COR-L47 (cell line): Measurements from ENCODE around the gene SYNE2.
"Not testable (repeated sequence)": the region's sequence is repeated elsewhere in the genome, so short reads cannot be mapped to it uniquely, and the experiment has no call there.

Source experiments
- DNase-seq: peaks from one replicate; lab custom pipeline; 2025; lab: John Stamatoyannopoulos, UW

Gene SYNE2

DNA sequence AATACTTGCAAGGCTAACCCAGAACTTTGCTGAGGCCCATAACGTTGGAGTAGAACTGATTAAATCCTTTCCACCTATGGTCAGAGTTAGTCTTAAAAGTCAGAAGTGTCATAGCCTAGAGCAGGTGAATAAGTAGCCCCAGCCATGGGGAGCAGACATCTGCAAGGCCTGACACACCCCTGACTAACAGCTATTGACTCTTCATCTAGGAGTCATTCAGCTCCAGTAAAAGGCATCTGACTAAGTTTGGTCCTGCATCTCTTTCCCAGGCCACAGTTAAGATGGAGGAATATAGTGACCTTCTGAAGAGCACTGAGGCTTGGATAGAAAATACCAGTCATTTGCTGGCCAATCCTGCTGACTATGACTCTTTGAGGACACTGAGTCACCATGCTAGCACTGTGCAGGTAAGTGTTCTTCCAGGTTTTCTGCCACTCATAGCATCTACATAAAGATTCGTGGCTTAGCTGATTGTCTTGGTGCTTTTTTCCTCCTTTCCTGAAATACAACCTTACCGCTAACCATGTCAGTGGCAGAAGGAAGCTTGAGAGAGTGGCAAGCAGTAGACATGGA is 228.5 kb downstream of the SYNE2 start:
- DNase-seq: no peak

GRCh38 chr14:64082837-64083236 is 230.0 kb downstream of the SYNE2 start:
- no peak for DNase-seq

GRCh38 chr14:64088647-64088964 is 235.8 kb downstream of the SYNE2 start:
- DNase-seq: no peak

- no peak for DNase-seq
Observed at GRCh38 chr14:64089920-64090319, 237.1 kb downstream of the SYNE2 start.

DNA sequence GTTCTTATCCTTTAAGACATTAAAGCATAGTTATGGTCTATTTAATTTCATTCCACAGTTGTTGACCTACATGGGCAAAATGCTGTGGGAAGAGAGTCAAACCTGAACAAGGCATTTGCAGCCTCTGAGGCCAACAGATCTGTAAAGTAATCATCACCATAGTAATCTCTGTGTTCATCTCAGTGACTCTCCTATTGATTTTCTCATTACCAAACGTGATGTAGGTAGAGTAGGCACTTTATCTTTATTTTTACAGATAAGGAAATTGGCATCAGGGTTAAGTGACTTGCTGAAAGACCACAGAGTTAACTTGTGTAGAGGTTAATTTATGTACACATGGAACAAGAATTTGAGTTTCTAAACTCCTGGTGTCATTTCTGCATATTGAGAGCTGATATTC is 238.4 kb downstream of the SYNE2 start:
- no peak for DNase-seq

DNA sequence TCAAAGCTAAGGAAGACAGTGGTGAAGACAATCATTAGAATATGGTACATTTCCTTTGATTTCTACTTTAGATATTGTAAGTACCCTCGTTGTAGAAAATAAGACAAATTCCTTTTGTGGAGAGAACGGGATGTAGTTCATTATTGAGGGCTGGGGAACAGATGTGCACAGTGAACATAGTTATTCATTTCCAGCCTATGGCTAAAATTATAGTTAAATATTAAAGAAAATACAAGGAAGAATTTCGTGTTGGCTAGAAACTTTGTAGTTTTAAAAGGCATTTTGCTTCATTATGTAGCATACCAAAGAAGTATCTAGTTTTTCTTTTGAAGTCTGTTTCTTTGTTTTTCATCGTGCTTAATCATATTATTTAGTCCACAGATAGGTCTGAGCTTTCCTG is 239.5 kb downstream of the SYNE2 start:
- no peak for DNase-seq

DNA sequence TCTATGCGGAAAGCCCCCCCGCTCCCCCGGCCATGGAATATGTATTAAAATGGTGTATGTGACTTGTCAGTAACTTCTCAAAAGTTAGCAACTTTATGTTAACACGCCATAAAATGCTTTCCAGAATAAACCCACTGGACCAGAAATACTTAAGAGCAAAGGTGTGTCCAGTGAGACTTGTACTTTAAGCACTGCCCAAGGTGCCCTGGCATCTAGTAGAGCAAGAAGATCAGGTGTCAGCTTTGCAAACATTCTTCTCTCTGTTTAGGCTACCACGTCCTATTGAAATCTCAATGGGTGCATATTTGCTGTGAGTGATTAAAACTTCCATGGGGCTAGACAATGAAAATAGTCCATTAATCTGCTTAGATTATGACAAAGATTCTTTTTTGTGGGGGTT is 240.1 kb downstream of the SYNE2 start:
- DNase-seq: no peak

DNA sequence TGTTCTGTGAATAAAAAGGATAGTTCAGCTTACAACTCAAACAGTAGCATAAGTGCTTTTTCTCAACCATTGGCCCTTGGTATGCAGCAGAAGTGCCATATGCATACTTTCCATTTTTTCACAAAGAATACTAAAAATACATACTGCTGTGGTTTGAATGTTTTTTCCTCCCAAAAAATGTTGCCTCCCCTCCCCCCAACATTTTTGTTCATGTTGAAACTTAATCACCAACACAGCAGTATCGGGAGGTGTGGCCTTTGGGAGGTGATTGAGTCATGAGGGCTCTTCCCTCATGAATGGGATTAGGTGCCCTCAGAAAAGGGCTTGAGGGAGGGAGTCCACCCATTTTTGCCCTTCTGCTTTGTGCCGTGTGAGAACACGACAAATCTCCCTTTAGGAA is 242.8 kb downstream of the SYNE2 start:
- no peak for DNase-seq

GRCh38 chr14:64098120-64098519 is 245.3 kb downstream of the SYNE2 start:
- no peak for DNase-seq

- no peak for DNase-seq
Observed at GRCh38 chr14:64107438-64107837, 254.6 kb downstream of the SYNE2 start.

GRCh38 chr14:64109819-64110554 is 257.2 kb downstream of the SYNE2 start:
- DNase-seq: no peak

DNA sequence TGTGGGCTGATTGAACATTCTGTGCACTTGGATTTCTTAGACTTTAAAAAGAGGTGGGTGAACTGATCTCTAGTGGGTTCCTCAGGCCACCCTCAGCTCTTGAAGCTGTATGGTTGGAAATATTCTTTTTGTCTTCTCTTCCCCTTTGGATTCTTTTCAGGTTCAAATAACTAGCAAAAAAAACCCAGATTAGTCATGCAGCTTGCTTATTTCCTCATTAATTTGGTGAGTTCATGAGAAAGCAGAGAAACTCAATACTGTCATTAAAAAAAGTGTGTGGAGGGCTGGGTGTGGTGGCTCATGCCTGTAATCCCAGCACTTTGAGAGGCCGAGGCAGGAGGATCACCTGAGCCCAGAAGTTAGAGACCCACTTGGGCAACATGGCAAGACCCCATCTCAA is 258.0 kb downstream of the SYNE2 start:
- no peak for DNase-seq

- DNase-seq: peak; percentile 61
Observed at GRCh38 chr14:64112867-64113678, 260.3 kb downstream of the SYNE2 start.

DNA sequence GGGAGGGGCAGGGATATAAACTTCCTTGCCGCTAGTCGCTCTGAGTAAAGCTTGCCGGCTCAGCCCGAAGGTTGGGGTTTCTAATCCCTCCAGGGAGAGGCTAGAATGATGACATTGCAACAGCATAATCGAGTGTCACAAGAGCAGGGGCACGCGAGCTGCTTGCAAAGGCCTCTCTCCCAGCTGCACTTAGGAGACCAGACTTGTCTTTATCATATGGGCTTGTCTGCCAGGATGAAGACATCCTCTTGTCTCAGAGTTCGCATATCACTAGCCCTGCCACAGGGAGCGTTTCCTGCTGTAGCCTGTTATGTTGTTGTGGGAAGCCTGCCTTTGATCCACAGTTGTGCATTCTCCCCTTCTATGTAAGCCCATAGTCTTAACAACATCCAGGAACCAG is 261.4 kb downstream of the SYNE2 start:
- DNase-seq: no peak

GRCh38 chr14:64114796-64115195 is 262.0 kb downstream of the SYNE2 start:
- DNase-seq: no peak

DNA sequence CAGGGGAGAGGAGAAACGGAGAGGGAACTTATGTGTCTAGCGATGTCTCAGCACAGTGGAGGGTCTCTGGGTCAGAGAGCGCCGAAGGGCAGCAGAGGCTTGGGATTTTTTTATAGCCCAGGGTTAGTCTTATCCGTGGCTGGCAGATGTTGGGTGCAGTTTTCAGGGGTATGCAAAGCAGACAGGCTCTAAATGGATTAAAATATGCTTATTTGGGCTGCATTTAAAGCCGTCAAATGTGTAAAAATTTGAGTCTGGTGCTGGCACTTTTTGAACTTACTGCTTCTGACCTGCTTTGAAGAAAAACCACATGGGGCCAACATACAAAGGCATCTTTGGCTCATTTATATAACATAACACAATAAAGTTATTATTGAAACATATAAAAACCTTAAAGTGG is 262.6 kb downstream of the SYNE2 start:
- no peak for DNase-seq

DNA sequence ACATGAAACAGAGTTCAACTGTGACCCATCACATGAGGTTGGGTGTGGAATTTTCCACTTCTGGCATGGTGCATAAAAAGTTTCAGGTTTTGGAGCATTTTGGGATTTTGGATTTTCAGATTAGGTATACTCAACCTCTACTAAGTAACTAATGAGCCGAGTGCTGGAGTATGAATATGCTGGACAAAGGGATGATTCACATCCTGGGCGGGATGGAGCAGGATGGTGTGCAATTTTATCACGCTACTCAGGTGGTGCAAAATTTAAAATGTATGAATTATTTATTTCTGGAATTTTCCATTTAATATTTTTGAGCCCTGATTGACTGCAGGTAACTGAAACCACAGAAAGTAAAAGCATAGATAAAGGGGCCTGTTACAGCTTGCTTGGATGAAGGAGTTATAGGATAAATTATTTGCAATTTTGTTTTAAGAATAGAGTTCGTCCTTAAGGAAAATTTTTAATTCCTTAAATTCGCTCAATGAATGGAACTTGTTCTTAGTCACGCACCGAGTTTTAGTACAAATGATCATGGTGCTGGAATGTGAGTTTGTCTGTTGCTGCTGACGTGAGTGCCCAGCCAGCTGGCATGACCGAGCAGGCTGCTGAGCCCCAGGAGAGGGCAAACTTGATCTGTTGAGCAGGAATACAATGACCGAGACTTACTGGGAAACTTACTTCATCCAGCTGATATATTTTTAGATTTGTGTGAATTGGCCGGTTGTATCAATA is 265.0 kb downstream of the SYNE2 start:
- no peak for DNase-seq

- not testable (repeated sequence) for DNase-seq
Observed at GRCh38 chr14:64118403-64118742, 265.6 kb downstream of the SYNE2 start.

DNA sequence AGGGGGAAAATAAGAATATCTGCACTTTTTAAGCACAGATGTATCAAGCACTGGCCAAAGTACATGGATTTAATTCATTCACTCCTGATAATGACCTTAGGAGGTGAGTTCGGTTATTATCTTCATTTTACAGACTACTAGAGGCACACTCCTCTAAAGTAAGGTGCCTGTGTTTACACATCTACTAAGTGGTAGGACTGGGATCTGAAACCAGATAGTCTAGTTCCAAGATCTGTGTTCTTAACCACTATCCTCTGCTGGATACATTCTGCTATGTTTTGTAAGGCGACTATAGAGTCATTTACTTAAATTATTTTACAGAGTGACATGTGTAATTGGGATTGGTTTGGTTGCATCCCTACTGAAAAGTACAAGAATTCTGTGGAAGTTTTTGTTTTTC is 266.1 kb downstream of the SYNE2 start:
- DNase-seq: no peak

DNA sequence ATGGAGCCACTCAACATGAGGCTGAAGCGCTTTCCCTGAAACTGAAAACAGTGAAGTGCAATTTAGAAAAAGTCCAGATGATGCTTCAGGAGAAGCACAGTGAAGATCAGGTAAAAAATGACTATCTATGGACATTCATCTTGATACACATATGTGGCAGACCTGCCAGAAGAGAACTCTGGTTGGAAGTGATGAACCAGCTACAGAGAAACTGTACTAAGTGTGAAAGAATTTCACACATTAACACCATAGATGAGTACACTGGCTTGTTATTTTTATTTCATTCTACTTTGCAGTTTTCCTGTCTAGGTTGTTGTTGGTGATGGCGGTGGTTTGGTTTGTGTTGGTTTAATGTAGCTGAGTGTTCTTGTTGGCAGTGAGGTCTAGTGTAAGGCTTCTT is 266.7 kb downstream of the SYNE2 start:
- no peak for DNase-seq

DNA sequence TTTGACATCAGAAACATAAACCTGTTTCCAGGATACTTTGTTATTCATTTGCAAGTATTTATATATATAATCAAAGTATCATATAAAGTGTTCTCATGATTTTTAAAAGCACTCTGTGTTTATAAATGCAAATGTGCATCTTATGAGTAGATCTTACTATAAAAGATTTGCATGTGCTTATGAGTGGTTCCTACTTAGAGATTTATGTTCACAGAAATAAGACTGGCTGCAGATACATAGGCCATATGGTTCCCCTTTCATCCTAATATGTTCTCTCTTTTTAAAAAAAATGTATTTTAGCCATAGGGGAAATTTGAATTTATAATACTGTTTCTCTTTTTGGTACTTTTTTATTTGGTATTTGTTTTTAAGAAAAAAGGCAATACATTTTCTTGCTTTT is 267.2 kb downstream of the SYNE2 start:
- no peak for DNase-seq

DNA sequence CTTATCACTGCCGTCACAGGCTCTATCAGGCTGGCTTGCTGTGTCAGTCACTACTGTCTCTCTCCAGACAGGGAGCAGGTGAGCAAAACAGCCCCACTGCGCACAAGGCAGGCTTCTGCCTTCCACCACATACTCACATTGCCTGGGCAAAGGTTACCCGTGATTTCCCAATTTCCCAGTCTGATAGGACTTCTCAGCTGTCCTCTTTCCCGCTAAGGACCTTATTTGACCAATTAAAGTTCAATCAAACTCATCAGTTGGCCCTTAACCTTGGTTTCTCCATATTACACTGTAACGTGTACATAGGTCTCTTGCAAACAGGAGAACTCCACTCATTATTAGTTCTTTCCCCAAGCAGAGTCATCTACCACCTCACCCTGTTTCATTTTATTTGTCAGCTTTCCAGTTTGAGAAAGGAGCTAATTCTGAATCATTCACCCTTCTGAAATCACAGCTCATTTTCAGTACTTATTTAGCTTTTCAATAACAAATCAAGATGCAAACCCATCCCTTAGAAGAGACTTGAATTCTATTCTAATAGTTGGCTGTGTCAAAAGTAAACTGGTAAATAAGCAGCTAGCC is 270.5 kb downstream of the SYNE2 start:
- DNase-seq: no peak
